OCI-M2 (cell line): ENCODE measurements around the gene TRAF5.
A peak's percentile ranks its signal among the peaks of the same experiment; 100 is the strongest.
"Not testable (repeated sequence)": the region's sequence is repeated elsewhere in the genome, so short reads cannot be mapped to it uniquely, and the experiment has no call there.

Experiments
- DNase-seq: peaks from one replicate; lab custom pipeline; 2025; ENCODE audit not compliant: unreplicated experiment; lab: John Stamatoyannopoulos, UW

Gene TRAF5

GRCh38 chr1:211376807-211377470 lies 50.3 kb downstream of the TRAF5 start:
- no peak for DNase-seq

DNA sequence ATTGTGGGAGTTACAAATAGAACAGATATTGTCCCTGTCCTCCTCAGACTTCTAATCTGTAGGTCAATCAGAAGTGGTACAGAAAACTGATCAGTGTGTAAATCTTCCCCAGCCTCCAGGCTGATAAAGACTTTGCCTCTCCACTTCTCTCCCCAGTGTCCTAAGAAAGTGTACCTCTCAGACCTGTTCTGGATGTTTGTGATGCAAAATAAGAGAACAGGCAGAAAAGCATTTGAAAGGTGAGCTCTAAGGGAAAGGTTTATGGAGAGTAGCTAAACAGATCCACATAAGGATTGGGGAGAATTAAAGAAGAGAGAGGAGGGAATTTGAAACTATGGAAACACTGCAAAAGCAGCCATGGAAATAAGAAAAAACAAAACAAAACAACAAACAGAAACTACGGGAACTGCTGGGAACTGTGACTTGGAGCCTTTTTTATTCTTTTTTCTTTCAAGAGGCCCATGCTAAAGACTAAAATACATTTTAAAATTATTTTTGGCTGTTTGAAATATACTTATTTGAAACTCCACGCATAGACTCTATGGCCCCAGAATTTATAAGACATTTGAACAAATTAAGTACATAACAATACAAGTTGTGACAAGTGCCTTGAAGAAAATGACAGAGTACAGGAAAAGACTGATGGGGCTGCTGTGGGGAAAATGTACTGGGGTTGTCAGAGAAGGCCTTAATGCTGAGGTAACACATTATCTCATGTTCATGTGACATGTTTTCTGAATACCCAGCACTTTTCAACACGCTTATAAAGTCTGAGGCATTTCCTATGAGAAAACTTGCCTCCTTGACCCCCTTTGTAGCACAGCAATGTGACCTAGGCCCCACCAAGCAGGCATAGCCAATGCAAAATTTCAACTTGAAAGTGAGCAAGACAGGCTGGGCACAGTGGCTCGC lies 51.2 kb downstream of the TRAF5 start:
- no peak for DNase-seq

- DNase-seq = no peak
These were observed 52.2 kb downstream of the TRAF5 start for GRCh38 chr1:211378844-211379243.

DNA sequence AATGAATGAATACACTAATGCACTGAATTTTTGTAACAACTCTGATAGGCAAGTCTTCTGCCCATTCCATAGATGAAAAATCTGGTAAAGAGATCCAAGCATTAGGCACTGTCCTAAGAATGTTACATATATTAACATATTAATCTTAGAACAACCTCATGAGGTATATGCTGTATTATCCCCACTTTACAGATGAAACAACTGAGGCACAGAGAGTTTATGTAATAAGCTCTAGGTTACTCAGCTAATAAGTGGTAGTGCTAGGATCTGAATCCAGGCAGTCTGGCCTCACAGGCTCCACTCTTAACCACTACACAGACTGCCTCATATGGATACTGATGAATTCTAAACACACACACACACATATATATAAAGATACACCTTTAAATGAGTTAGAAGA lies 52.8 kb downstream of the TRAF5 start:
- DNase-seq = no peak

DNA sequence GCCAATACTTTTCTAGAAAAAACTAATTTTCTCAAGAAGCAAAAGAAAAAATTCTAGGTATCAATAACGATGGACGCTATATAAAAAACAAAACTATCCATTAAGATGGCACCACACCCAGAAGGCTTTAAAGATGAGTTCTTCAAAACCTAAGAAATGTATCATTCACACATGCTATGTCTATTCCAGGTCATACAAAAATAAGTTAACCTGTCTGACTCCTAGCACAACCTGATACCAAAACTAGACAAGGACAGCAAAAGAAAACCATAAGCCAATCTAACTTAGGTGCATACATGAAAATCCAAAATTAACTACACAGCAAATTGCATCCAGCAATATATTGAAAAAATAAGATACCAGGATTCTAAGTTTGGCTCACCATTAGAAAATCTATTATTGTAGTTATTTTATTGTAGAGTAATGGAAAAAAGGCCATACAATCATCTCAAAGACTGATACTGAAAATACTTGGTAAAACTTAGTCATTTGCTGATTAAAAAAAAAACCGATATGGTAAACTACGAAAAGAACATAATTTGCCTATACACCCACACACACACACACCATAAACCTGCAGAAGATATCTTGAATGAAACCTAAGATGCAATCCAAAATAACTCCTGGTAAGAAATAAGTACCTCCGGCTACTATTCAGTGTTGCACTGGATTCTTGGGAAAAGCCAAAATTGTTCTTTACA lies 55.0 kb downstream of the TRAF5 start:
- no peak for DNase-seq

GRCh38 chr1:211382182-211382713 lies 55.6 kb downstream of the TRAF5 start:
- DNase-seq = no peak

- DNase-seq = peak; percentile 35
These were observed 56.3 kb downstream of the TRAF5 start for GRCh38 chr1:211382714-211383480.

DNA sequence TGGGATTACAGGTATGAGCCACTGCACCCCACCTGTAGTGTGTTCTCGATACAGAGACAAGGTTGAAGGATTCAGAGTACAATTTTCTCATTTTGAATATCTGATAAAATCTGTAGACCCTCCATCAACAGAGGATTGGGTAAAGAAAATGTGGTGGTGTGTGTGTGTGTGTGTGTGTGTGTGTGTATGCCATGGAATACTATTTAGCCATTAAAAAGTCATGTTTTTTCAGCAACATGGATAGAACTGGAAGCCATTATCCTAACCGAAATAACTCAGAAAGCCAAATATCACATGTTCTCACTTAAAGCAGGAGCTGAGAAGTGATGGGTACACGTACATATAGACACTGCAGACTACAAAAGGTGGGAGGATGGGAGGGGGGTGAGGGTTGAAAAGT lies 57.9 kb downstream of the TRAF5 start:
- no peak for DNase-seq

- DNase-seq = no peak
These were observed 60.3 kb downstream of the TRAF5 start for GRCh38 chr1:211386921-211387320.

GRCh38 chr1:211390829-211391228 lies 64.2 kb downstream of the TRAF5 start:
- not testable (repeated sequence) for DNase-seq

- DNase-seq = no peak
These were observed 66.6 kb downstream of the TRAF5 start for GRCh38 chr1:211393203-211393602.

DNA sequence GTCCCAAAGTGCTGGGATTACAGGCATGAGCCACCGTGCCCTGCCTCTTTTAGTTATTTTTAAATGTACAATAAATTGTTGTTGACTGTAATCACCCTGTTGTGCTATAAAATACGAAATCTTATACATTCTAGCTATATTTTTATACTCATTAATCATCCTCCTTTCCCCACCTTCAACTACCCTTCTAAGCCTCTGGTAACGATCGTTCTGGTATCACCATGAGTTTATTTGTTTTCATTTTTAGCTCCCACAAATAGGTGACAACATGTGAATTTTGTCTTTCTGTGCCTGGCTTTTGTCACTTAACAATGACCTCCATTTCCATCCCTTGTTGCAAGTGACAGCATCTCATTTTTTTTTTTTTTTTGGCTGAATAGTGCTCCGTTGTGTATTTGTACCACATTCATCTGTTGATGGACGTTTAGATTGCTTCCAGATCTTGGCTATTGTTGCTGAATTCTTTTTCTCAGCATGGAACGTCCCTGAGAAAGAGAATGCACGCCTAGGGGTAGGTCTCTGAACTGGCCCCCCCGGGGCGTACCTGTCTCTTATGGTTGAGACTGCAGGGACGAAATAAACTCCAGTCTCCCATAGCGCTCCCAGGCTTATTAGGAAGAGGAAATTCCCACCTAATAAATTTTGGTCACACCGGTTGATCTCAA lies 71.8 kb downstream of the TRAF5 start:
- not testable (repeated sequence) for DNase-seq

DNA sequence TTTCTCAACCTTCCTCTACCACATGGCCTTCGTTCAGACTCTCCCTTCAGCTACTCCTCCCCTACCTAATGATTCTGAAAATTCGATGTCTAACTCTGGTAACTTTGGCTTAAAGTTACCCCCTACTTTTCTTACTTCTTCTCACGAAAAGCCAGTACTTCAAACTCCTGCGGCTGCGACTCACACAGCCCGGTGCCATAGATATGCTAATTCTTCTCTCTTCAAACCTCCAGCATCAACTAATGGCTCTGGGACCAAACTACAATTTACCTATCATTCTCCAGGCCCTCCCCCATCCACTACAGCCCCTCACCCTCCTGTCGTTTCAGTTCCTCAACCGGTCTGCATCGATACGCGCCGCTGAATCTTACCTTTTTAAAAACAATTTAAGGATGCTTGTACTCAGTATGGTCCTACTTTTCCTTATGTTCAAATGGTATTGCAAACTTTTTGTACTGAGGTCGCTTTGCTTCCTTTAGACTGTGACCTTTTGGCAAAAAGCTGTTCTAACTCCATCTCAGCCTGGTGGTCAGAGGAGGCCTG lies 73.3 kb downstream of the TRAF5 start:
- not testable (repeated sequence) for DNase-seq

- not testable (repeated sequence) for DNase-seq
These were observed 75.1 kb downstream of the TRAF5 start for GRCh38 chr1:211401751-211402150.

- not testable (repeated sequence) for DNase-seq
These were observed 79.5 kb downstream of the TRAF5 start for GRCh38 chr1:211406086-211406485.

DNA sequence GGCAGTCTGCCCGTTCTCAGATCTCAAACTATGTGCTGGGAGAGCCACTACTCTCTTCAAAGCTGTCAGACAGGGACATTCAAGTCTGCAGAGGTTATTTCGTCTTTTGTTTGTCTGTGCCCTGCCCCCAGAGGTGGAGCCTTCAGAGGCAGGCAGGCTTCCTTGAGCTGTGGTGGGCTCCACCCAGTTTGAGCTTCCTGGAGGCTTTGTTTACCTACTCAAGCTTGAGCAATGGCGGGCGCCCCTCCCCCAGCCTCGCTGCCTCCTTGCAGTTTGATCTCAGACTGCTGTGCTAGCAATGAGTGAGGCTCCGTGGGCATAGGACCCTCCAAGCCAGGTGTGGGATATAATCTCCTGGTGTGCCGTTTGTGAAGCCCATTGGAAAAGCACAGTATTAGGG lies 81.1 kb downstream of the TRAF5 start:
- DNase-seq = not testable (repeated sequence)

GRCh38 chr1:211411639-211412038 lies 85.0 kb downstream of the TRAF5 start:
- no peak for DNase-seq

DNA sequence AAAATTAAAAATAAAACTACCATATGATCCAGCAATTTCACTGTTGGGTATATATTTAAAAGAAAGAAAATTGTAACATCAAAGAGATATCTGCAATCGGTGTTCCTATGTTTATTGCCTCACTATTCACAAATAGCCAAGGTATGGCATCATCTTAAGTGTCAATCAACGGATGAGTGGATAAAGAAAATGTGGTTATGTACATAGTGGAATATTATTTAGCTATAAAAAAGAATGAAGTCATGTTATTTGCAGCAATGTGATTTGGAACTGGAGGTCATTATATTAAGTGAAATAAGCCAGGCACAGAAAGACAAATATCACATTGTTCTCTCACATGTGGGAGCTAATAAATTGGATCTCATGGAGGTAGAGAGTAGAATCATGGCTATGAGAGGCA lies 89.1 kb downstream of the TRAF5 start:
- no peak for DNase-seq

- not testable (repeated sequence) for DNase-seq
These were observed 89.6 kb downstream of the TRAF5 start for GRCh38 chr1:211416246-211416627.
